Heart right ventricle (tissue), 16 donors: ENCODE results near the gene NEK6. TPM values are rescaled to one million over a fixed set of nuclear protein-coding genes. Genes with fewer than 3 reads are reported as not detected.

ENCODE experiments used
- ATAC-seq, 8 donors: fragments of 200-7000 bp; cut with Tn5 transposase; one replicate each; pipeline ENCODE4 v1.9.1; 2020; ENCODE audit warnings: mild to moderate bottlenecking in 8 of 8, moderate library complexity in 8 of 8, moderate number of reproducible peaks in 1 of 8
- DNase-seq, 2 donors: peaks; one replicate each; pipeline ENCODE4 v3.0.0-alpha.2; 2020
- H3K27ac ChIP-seq, 10 donors: fragments of 200-600 bp; sonication (generic) in 2 of 10; one replicate each; pipeline versions ENCODE4 v1.5.0 to v1.8.0; 2020 to 2022; ENCODE audit warnings: mild to moderate bottlenecking in 3 of 10
- H3K27me3 ChIP-seq, 7 donors: fragments of 200-600 bp; one replicate each; pipeline ENCODE4 v1.8.0; 2021 to 2022; ENCODE audit warnings: mild to moderate bottlenecking in 2 of 7
- H3K36me3 ChIP-seq, 9 donors: fragments of 200-600 bp; sonication (generic) in 1 of 9; one replicate each; pipeline versions ENCODE4 v1.5.0 to v1.8.0; 2020 to 2022; ENCODE audit warnings: mild to moderate bottlenecking in 2 of 9
- H3K4me1 ChIP-seq, 9 donors: fragments of 200-600 bp; sonication (generic) in 1 of 9; one replicate each; pipeline versions ENCODE4 v1.5.0 to v1.8.0; 2020 to 2022; ENCODE audit warnings: mild to moderate bottlenecking in 4 of 9
- H3K4me3 ChIP-seq, 10 donors: fragments of 200-600 bp; sonication (generic) in 2 of 10; one replicate each; pipeline versions ENCODE4 v1.5.0 to v1.8.0; 2020 to 2022; ENCODE audit warnings: mild to moderate bottlenecking in 7 of 10, moderate library complexity in 2 of 10
- H3K9me3 ChIP-seq, 11 donors: fragments of 200-600 bp in 10 of 11; sonication (generic) in 2 of 11; one replicate each; pipeline versions ENCODE4 v1.5.0 to v1.8.0; 2013 to 2022; ENCODE audit warnings: mild to moderate bottlenecking in 2 of 11, control low read depth in 1 of 11, moderate library complexity in 1 of 11
- WGBS, 2 donors: extraction: QIAGEN DNeasy Blood & Tissue Kit; methylation state at CpG; one replicate each; pipeline ENCODE4 v1.1.7; 2013; ENCODE audit warnings: inconsistent platforms in 1 of 2; 5-methylcytosine and 5-hydroxymethylcytosine counted together
- intact Hi-C, 10 donors: fragments of 100-400 bp; cut with DNase I; formaldehyde crosslinking; loops; one replicate each; pipeline versions ENCODE4 v1.11.1 to v1.14.2; 2022
- polyA plus RNA-seq, 2 donors: library from polyadenylated mRNA; stranded (reverse); fragments of 200-250 nt; gene quantifications; one replicate each; pipeline ENCODE4 v1.2.3, GENCODE V29; 2013
- total RNA-seq, 10 donors: library from RNA; stranded (reverse); fragmentation: NEBNext Ultra II Directional in 3 of 10; extraction: Animal tissue kit (Norgen Biotek cat#: 25700) in 3 of 10; gene quantifications; one replicate each; pipeline versions ENCODE4 v1.2.1 to v1.2.4, GENCODE V29; 2021 to 2023
- TF ChIP-seq, protein P1 (sequence below), 9 donors: fragments of 200-600 bp; sonication (generic) in 2 of 9; IDR thresholded peaks; one replicate each; pipeline versions ENCODE4 v1.5.0 to v1.8.0; 2021 to 2022; ENCODE audit warnings: antibody characterized with exemption in 9 of 9, mild to moderate bottlenecking in 5 of 9, moderate library complexity in 1 of 9
- donor health status: Arrhythmogenic right ventricular cardiomyopathy.
- donor health status: ischemic (EF 13 %, LVEDD 7.1; RV severe dilation, severe dysfunction).
- donor health status: healthy with polysubstance abuse.
- donor health status: DM: no; HTN: yes; CAD: no.
- donor health status: DM: no; HTN: no; CAD: no.
- donor health status: ischemic (EF 25% LVEDD 6.9; RV normal size, moderate dysfunction).
- donor health status: ischemic (EF 25% LVEDD 5.7; RV mildly dilated, moderate dysfunction).
- donor health status: healthy.
- donor health status: DM: yes; HTN: yes; CAD: no.
- donor health status: Ischemic cardiomyopathy.
- donor health status: ischemic (EF 35%, LVEDD 5.7; RV mildly dilated, moderate dysfunction).
- donor health status: nonischemic (EF 11% LVEDD 7.7; RV severe dilation, severe dysfunction).
- donor health status: DM: yes; HTN: yes; CAD: no.
- donor health status: PGD.
- donor health status: ischemic (EF 29% LVEDD 5.4; RV normal size, mild dysfunction).
- donor health status: nonischemic (EF 23%, LVEDD 6.1; RV moderate dilation, normal function).

Gene NEK6
- total and polyA plus RNA-seq, 12 donors: 1.9 to 22.4 (median 7.5) TPM

DNA sequence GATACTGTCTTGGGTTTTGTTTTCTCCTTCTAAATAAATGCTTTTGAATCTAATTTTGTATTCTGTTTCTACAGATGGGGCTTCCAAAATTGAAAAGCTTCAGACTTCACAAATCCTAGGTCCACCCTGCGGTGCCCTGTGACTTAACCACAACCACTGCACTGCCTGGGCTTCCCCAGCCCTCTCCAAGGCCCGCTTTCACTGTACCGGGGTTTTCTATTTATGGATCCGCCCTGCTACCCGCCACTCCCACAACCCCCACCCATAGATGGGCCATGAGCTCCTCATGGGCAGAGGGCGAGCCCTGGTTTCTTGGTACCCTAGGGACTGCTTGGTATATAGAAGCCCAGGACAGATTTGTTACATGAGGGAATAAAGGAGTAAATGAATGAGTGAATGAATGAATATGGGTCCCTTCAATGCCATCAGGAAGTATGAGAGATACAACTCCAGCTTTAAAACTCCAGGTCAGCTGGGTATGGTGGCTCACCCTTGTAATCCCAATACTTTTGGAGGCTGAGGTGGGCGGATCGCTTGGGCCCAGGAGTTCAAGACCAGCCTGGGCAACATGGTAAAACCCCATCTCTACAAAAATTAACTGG lies 39.8 kb upstream of the NEK6 start:
- 78 to 83% methylated on average over 8 of the region's 8 CpGs for WGBS, 2 donors

DNA sequence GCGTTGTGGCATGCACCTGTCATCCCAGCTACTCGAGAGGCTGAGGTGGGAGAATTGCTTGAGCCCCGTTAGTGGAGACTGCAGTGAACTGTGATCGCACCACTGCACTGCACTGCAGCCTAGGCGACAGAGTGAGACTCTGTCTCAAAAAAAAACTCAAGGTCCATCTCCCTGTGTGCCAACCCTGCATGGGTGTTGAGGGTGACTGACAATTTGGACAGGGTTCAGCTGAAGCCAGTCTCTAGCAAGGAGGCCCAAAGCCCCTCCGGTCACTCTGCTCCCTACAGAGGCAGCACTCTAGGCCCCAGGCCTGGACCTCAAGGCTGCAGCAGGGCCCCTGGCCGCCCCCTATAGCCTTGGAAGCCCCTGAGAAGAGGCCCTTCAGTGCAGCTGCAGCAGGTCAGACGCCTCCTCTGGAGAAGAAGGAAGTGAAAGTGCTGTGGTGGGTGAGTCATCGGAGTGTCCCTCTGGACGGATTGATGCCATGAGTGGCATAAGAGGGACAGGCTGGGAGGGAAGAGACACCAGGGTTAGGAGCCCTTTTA lies 39.2 kb upstream of the NEK6 start:
- DNase-seq (peak in 1 of 2 donors; percentile 44), ATAC-seq (peak in 6 of 8 donors; percentile 32 to 54 (median 39))
- peak overlapping the region in 2 of 10 donors; percentile 49 to 81 for H3K27ac ChIP-seq
- H3K9me3 ChIP-seq: no peaks in the 10 kb centered on the region
- intact Hi-C loops: no loop called here
- H3K36me3 ChIP-seq: no peaks in the 10 kb centered on the region
- H3K4me3 ChIP-seq: no peak overlapping the region
- H3K27me3 ChIP-seq: no peaks in the 10 kb centered on the region
- peaks cover 3 to 99% (median 66%) of the 10 kb centered on the region in 9 donors for H3K4me1 ChIP-seq
- WGBS, 2 donors: 85% methylated on average over 10 of the region's 10 CpGs
- TF ChIP-seq, protein P1, sequence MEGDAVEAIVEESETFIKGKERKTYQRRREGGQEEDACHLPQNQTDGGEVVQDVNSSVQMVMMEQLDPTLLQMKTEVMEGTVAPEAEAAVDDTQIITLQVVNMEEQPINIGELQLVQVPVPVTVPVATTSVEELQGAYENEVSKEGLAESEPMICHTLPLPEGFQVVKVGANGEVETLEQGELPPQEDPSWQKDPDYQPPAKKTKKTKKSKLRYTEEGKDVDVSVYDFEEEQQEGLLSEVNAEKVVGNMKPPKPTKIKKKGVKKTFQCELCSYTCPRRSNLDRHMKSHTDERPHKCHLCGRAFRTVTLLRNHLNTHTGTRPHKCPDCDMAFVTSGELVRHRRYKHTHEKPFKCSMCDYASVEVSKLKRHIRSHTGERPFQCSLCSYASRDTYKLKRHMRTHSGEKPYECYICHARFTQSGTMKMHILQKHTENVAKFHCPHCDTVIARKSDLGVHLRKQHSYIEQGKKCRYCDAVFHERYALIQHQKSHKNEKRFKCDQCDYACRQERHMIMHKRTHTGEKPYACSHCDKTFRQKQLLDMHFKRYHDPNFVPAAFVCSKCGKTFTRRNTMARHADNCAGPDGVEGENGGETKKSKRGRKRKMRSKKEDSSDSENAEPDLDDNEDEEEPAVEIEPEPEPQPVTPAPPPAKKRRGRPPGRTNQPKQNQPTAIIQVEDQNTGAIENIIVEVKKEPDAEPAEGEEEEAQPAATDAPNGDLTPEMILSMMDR (IDR thresholded peaks at IDR 0.05): no peak

More for the DNA sequence above, 39.8 kb upstream of the NEK6 start:
- TF ChIP-seq, protein P1 (IDR thresholded peaks at IDR 0.05): no peak
- H3K36me3 ChIP-seq: no peaks in the 10 kb centered on the region
- H3K9me3 ChIP-seq: no peaks in the 10 kb centered on the region
- intact Hi-C loops: no loop called here
- H3K27me3 ChIP-seq: no peaks in the 10 kb centered on the region
- no peak overlapping the region for H3K4me3 ChIP-seq
- peak overlapping the region in 4 of 10 donors; percentile 12 to 81 (median 46) for H3K27ac ChIP-seq
- DNase-seq (no peak), ATAC-seq (no peak)
- H3K4me1 ChIP-seq: peaks cover 3 to 99% (median 64%) of the 10 kb centered on the region in 9 donors

DNA sequence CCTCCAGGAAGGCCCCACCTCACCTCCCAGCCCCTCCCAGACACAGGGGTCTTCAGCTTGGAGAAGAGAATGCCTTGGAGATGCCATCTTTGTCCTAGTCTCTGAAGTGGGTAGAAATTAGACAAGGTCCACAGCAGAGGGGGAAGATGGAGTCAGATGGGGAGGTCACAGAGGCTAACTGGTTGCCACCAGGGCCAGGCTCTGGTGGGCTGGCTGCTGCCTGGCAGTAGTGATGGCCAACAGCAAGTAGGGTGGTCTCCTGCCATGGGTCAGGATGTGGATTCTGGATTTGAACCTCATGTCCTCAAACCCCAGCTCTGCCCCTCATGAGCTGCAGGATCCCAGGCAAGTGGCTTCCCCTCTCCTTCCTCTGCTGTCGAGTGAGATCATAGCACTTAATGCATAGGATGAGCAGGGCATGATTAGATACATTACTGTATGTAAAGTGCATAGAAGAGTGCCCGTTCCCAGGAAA lies 38.7 kb upstream of the NEK6 start:
- intact Hi-C loops: no loop called here
- Histone ChIP-seq H3K27ac (peak overlapping the region in 3 of 10 donors; percentile 33 to 81 (median 49)), H3K9me3 (no peaks in the 10 kb centered on the region), H3K4me3 (no peak overlapping the region), H3K4me1 (peaks cover 3 to 99% (median 66%) of the 10 kb centered on the region in 9 donors), H3K36me3 (no peaks in the 10 kb centered on the region), H3K27me3 (no peaks in the 10 kb centered on the region)
- DNase-seq (no peak), ATAC-seq (no peak)
- WGBS, 2 donors: 84 to 90% methylated on average over 2 of the region's 2 CpGs
- TF ChIP-seq, protein P1 (IDR thresholded peaks at IDR 0.05): no peak

DNA sequence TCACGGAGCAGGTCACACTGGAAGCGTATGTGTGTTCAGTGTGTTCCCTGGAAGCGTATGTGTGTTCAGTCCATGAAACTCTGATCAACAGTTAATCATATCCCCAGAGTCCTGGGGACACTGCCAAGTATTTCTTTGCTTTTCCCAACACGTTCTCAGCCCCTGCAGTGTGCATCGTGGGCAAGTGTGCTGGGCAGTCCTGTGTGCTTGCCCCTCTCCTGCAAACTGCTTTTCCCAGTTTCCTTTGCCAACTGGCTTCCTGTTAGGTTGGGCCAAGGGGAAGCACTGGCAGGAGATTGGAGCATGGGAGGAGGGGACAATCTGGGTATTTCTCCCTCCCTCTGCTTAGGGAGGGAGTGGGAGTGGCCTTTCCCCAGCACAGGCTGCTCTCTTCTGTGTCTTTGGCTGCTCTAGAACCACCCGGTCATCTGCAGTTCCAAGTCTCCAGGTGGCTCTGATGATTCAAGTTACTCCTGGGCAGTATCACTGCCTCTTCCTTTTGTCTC lies 36.8 kb upstream of the NEK6 start:
- intact Hi-C loops: no loop called here
- Histone ChIP-seq H3K36me3 (no peaks in the 10 kb centered on the region), H3K9me3 (no peaks in the 10 kb centered on the region), H3K27ac (peak overlapping the region in 9 of 10 donors; percentile 16 to 81 (median 48)), H3K4me1 (peaks cover 3 to 84% (median 49%) of the 10 kb centered on the region in 9 donors), H3K27me3 (no peaks in the 10 kb centered on the region), H3K4me3 (peak overlapping the region in 1 of 10 donors; percentile 8)
- ATAC-seq: peak in 7 of 8 donors; percentile 21 to 68 (median 42)
- WGBS, 2 donors: 18 to 25% methylated on average over 6 of the region's 6 CpGs
- DNase-seq: peak in 1 of 2 donors; percentile 19
- TF ChIP-seq, protein P1 (IDR thresholded peaks at IDR 0.05): no peak
